Stimulated activated CD8-positive, alpha-beta memory T cell treated with anti-CD3 and anti-CD28 coated beads, Interleukin-15, amount 100 ng/mL, for 1 hour (primary cell): ENCODE results near the gene AK3.
"Not testable (repeated sequence)": the region's sequence is repeated elsewhere in the genome, so short reads cannot be mapped to it uniquely, and the experiment has no call there.

Experiments used
- DNase-seq: peaks from one replicate; pipeline ENCODE4 v3.0.0-alpha.2; 2020; ENCODE audit warnings: low read depth

Gene AK3

DNA sequence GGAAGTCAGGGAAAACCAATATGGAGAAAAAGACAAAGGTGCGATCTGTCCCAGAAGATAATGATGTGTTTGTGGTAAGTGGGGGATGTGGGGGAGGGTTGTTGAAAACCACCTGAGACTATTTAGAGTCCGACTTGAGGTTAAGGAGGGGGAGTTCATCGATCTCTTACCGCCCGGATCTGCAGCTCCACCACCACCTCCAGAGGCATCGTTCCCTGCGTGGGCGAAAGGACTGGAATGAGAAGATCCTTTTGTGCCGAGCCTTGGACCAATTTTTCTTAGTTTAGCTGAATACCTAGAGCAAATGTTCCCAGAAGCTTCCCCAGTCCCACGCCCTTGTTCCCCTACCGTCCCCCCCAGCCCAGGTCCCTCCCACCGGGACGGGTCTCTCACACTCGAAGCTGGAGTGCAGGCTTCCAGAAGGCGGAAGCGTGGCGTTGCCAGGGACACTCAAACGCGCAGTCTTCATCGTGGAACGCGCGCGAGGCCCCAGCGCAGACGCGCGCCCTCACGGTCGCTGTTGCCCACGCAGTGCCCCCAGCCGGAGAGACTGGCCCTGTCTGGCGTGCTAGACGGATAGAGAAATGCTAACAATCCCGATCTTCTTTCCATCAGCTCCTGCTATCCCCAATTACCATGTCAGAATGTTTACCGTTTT is 74.8 kb downstream of the AK3 start, which contains the start of gene SPATA6L:
Gene SPATA6L, minus strand, starts transcription at position 439 of the 658 bp plus-strand sequence. Its CDS starts 230 bp downstream, at position 209.
- no peak for DNase-seq

DNA sequence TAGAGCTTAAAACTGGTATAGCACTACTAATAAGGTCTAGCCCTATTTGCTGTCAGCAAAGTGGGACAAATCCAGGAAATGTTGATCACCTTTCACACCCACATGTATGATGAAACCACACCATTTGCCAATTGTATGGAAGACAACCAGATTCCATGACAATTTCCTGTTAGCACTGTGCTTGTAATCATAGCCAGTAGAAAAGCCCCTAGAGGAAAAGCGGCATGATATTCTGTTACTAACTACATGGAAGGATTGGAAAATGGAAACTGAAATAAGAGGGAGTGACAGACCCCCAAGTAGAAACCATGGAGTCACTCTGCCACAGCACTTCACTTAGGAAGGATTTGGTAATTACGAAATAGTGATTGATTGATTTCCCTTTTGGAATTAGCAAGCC is 75.6 kb downstream of the AK3 start:
- no peak for DNase-seq

- no peak for DNase-seq
Measured at GRCh38 chr9:4663956-4664355, 77.0 kb downstream of the AK3 start.

DNA sequence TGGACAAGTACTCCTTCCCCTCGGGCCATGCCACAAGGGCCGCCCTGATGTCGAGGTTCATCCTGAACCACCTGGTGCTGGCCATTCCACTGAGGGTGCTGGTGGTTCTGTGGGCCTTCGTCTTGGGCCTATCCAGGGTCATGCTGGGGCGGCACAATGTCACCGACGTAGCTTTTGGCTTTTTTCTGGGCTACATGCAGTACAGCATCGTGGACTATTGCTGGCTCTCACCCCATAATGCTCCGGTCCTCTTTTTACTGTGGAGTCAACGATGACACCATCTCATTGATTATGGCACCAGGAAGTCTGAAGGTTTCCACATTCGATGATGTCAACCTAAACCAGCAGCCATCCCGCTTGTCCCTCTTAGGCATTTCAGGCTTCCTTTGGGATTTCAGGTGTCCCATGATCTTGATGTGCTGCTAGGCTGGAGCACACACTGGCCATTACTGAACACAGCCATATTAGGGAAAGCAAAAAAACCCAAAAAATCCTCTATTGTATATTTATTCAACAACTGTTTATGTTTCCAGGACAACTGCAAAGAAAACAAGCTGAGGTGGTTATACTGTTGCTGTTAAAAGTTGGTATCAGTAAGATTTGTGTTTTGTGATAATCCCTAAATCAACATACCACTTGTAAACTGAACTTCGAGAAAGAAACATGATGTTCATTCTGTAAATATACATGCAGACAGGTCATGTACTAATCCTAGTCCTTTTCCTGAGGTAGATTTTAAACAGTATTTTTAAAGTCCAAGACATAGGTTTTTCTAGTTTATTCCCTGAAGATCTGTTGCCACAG is 77.8 kb downstream of the AK3 start:
- no peak for DNase-seq

DNA sequence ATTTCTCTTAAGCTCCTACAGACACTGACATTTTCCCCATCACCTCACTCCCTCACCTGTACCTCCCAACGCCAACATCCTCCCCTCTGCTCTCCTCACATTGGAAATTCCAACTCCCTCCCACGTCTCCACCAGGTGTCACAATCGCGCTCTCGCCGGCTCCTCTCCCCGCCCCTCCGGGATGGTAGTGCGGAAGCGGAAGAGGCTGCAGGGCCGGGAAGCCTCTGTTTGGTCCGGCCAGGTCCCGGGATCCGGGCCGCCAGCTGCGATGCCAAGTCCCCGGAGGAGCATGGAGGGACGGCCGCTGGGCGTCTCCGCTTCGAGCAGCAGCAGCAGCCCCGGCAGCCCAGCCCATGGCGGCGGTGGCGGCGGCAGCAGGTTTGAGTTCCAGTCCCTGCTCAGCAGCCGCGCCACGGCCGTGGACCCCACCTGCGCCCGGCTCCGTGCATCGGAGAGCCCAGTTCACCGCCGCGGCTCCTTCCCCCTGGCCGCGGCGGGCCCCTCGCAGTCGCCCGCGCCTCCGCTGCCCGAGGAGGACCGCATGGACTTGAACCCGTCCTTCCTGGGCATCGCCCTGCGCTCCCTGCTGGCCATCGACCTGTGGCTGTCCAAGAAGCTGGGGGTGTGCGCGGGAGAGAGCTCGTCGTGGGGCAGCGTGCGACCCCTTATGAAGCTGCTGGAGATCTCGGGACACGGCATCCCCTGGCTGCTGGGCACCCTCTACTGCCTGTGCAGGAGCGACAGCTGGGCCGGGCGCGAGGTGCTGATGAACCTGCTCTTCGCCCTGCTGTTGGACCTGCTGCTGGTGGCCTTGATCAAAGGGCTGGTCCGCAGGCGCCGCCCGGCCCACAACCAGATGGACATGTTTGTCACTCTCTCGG is 78.7 kb downstream of the AK3 start, which contains the start of gene PLPP6:
Gene PLPP6, plus strand, starts transcription at position 187 of the 881 bp plus-strand sequence. Its CDS starts 82 bp downstream, at position 269.
- DNase-seq: peak; percentile 52

- DNase-seq: no peak
Measured at GRCh38 chr9:4661611-4662010, 79.4 kb downstream of the AK3 start.

DNA sequence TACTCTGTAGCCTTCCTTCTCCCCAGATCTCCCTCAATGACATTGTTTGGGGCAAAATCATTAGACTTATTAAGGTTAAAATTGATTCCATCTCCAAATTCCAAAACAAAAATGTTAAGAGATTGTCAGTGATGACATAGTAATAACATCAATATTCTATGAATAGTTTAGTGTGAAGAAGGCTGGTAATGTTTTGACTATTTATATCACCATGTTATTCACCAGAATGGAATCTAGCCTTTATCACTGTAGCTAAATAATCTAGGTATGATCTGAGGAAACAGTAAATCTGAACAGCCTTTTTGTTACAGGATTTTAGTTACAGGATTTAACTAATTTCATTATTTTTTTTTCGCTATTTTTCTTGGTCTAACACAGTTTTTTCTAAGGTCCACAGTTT is 79.8 kb downstream of the AK3 start:
- no peak for DNase-seq

GRCh38 chr9:4660665-4661064 is 80.3 kb downstream of the AK3 start:
- not testable (repeated sequence) for DNase-seq
